Neuron (in vitro differentiated cells): ENCODE results near the gene ZMYM2.

Experiments
- H2AFZ ChIP-seq: one replicate; pipeline ENCODE4 v1.6.1; 2013; ENCODE audit warnings: low read depth, mild to moderate bottlenecking, inconsistent platforms, low read length, moderate library complexity
- H3K27me3 ChIP-seq: one replicate; pipeline ENCODE4 v1.6.1; 2013; ENCODE audit warnings: low read length; ENCODE audit not compliant: insufficient read depth
- H3K36me3 ChIP-seq: one replicate; pipeline ENCODE4 v1.6.1; 2013; ENCODE audit warnings: low read length; ENCODE audit not compliant: insufficient read depth
- H3K4me1 ChIP-seq: one replicate; pipeline ENCODE4 v1.6.1; 2013; ENCODE audit warnings: low read length; ENCODE audit not compliant: insufficient read depth
- H3K4me3 ChIP-seq: 2 replicates; pipeline ENCODE4 v1.5.1; 2013; ENCODE audit warnings: mild to moderate bottlenecking, low read length, moderate library complexity
- H3K9me3 ChIP-seq: one replicate; pipeline ENCODE4 v1.6.1; 2013; ENCODE audit warnings: low read length

ZMYM2 gene

DNA sequence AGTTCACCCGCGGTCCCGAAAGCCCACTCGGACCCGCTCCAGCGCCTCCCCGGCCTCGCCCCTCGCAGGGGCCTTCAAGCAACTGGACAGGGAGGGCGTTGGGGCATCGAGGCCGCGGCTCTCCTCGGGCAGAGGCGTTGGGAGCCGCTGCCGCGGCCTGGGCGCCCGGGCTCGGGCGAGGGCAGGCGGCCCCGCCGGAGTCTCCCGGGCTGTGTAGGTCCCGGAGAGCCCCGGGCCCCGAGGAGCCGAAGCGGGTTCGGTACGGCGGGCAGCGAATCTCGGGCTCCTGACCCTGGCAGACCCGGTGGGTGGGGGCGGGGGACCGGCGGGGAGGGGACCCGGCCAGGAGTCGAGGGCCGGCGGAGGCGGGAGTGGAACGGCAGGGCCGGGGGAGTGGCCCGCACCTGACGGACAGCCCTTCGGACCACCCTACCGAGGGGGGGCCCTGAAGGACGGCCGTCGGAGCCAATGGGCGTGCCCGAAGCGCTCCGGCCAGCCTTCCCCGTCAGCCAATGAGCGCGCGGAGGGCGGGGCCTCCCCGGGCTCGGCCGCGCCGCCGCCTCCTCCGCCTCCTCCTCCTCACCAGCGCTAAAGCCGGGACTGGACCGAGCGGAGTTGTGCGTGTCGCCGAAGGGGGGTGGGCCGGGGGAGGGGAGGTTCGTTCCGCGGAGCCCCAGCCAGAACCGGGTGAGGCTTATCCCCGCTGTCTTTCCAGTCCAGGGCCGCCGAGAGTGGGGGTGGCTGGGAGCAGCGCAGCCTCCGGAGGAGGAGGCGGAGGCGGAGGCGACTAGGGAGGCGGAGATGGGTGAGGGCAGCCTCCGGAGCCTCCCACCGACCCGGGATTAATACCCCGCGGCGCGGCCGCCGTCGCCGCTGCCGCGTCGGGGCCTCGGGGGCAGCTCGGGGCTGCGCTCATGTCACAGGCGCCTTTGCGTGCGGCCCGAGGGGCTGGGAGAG lies at the start of gene ZMYM2:
Gene ZMYM2 (plus strand): TSS at position 573 of the 957 bp plus-strand sequence. CDS start 34,346 bp downstream, outside the sequence.
- Histone ChIP-seq H3K4me1 (peaks cover 20% of the 10 kb centered on the region), H3K27me3 (no peaks in the 10 kb centered on the region), H3K4me3 (peak within 1 kb of the TSS; percentile 63), H3K9me3 (no peaks in the 10 kb centered on the region), H3K36me3 (peaks cover 23% of the 10 kb centered on the region), H2AFZ (peak within 1 kb of the TSS; percentile 86)

DNA sequence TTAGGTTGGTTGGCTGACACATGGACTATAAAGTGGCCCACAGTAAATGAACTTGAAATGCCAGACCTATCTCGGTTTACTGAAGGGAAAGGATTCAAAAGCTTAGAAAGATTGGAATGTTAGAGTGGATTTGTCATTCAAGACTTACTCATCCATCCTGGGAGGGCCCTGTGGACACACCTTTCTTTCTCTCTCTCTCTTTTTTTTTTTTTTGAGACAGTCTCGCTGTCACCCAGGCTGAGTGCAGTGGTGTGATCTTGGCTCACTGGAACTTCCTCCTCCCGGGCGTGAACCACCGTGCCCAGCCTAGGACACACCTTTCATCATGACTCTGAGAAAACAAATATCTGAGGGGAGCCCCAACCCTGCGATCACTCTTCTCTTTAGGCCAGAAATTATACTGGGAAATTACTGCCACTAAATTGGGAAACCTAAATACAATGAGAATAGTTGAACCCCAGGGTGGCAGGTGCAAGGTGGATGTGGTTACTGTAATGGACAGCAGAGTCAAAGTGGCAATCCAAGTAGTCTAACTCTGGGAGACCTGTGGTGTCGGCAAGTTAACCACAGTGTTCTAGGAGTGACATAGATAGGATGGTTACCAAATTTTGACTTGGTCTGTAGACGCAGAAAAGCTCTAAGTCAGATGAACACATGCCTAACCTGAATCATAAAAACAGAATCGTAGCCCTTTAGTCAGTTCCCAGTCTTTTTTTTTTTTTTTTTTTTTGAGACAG lies 48.0 kb upstream of the ZMYM2 start:
- Histone ChIP-seq H3K4me1 (no peaks in the 10 kb centered on the region), H3K36me3 (no peaks in the 10 kb centered on the region), H3K4me3 (no peak overlapping the region), H2AFZ (no peak overlapping the region), H3K27me3 (no peaks in the 10 kb centered on the region), H3K9me3 (no peaks in the 10 kb centered on the region)

DNA sequence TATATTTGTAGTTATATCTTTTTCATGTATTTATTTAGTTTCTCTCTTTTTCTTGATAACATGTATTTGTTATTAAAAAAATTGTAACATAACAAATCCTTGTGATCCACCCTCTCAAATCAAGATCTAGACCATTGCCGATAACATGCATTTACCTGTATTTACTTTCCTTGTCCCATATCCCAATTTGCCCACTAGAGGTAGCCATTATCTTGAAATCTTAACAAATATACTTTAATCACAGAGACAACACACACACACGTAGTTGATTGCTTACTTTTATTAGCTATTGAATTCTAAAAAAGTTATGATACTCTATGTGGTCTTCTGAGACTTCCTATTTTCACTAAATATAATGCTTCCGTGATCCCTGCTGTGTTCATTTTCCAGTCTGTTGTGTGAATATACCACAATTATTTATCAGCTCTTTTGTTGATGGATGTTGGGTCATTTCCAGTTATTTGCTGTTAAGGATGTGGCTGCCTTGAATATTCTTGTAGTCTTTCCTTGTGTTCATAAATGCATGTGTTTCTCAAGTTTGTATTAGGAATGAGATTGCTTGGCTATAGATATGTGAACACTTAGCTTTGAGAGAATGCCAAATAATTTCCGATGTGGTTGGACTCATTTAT lies 31.3 kb upstream of the ZMYM2 start:
- Histone ChIP-seq H3K4me3 (no peak overlapping the region), H3K9me3 (no peaks in the 10 kb centered on the region), H3K36me3 (no peaks in the 10 kb centered on the region), H3K4me1 (no peaks in the 10 kb centered on the region), H2AFZ (no peak overlapping the region), H3K27me3 (no peaks in the 10 kb centered on the region)

DNA sequence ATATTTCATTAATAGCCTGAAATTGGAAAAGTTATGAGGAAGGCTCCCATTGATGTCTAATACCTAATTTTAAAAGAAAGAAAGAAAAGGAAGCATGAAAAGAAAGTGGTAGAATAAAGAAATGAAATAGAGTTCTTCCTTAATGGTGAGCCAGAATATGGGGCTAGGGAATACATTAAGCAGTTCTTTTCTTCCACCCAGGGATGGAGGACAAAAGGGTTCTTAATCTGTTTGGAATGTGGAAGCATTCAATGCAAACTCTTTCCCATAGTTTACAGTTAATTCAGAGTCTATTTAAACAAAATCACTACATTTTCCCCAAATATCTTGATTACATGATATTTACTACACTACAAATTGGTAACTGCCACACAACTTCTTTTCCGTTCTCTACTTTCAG lies 18.4 kb upstream of the ZMYM2 start:
- Histone ChIP-seq H3K9me3 (no peaks in the 10 kb centered on the region), H3K36me3 (no peaks in the 10 kb centered on the region), H3K4me1 (no peaks in the 10 kb centered on the region), H2AFZ (no peak overlapping the region), H3K27me3 (no peaks in the 10 kb centered on the region), H3K4me3 (no peak overlapping the region)

DNA sequence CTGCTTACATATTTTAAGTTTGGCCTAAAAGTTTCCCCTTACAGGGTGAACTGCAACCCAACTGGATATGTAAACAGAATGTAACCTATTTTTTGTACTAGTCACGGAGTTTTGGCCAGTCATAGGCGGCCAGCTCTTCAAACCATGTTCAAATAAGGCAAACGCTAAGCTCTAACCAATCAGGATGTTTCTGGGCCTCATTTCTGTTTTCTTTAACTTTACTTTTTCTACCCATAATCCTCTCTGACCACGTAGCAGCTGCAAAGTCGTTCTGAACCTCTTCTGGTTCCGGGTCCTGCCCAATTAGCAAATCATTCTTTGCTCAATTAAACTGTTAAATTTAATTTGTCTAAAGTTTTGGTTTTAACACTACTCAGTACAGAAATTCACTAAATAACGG lies 8.2 kb upstream of the ZMYM2 start:
- H3K36me3 ChIP-seq, result no peaks in the 10 kb centered on the region
- H2AFZ ChIP-seq, result no peak overlapping the region
- H3K4me1 ChIP-seq, result no peaks in the 10 kb centered on the region
- no peaks in the 10 kb centered on the region for H3K9me3 ChIP-seq
- H3K27me3 ChIP-seq, result no peaks in the 10 kb centered on the region
- H3K4me3 ChIP-seq, result no peak overlapping the region

DNA sequence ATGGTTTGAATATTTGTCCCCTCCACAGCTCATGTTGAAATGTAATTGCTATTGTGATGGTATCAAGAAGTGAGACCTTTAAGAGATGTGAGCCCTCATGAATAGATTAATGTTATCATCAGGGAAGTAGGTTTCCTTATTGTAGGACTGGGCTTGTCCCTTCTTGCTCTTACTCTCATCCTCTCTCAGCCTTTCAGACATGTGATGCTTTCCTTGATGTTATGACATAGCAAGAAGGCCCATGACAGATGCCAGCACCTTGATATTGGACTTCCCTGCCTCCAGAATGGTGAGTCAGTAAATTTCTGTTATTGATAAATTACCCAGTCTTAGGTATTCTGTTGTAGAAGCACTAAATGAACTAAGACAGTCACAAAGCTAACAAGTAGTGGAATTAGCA lies 5.7 kb upstream of the ZMYM2 start:
- no peaks in the 10 kb centered on the region for H3K4me1 ChIP-seq
- no peaks in the 10 kb centered on the region for H3K9me3 ChIP-seq
- H2AFZ ChIP-seq, result no peak overlapping the region
- H3K27me3 ChIP-seq, result no peaks in the 10 kb centered on the region
- no peak overlapping the region for H3K4me3 ChIP-seq
- no peaks in the 10 kb centered on the region for H3K36me3 ChIP-seq

DNA sequence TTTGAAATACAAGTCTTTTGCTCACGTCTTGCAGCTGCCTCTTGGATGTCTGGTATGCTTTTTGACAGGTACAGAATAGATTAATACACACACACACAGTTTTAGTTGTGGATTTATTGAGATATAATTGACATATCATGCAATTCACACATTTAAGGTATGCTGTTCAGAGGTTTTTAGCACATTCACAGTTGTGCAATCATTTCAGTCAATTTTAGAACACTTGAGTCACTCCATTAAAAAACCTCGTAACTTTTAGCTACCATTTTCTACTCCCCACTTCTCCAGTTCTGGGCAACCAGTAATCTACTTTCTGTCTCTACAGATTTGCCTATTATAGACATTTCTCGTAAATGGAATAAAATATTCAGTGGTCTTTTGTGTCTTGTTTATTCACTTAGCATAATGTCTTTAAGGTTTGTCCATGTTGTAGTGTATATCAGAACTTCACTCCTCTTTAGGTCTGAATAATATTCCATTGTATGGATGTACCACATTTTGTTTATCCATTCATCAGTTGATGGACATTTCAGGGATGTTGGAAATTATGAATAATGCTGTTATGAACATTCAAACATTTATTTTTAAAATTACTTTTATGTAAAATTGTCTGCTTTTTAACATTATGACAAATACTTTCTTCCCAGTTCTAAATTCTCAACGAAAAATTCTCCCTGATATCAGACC lies 2.5 kb upstream of the ZMYM2 start:
- no peaks in the 10 kb centered on the region for H3K9me3 ChIP-seq
- H3K4me3 ChIP-seq, result no peak overlapping the region
- H2AFZ ChIP-seq, result no peak overlapping the region
- H3K4me1 ChIP-seq, result peaks cover 12% of the 10 kb centered on the region
- H3K27me3 ChIP-seq, result no peaks in the 10 kb centered on the region
- H3K36me3 ChIP-seq, result peaks cover 6% of the 10 kb centered on the region

DNA sequence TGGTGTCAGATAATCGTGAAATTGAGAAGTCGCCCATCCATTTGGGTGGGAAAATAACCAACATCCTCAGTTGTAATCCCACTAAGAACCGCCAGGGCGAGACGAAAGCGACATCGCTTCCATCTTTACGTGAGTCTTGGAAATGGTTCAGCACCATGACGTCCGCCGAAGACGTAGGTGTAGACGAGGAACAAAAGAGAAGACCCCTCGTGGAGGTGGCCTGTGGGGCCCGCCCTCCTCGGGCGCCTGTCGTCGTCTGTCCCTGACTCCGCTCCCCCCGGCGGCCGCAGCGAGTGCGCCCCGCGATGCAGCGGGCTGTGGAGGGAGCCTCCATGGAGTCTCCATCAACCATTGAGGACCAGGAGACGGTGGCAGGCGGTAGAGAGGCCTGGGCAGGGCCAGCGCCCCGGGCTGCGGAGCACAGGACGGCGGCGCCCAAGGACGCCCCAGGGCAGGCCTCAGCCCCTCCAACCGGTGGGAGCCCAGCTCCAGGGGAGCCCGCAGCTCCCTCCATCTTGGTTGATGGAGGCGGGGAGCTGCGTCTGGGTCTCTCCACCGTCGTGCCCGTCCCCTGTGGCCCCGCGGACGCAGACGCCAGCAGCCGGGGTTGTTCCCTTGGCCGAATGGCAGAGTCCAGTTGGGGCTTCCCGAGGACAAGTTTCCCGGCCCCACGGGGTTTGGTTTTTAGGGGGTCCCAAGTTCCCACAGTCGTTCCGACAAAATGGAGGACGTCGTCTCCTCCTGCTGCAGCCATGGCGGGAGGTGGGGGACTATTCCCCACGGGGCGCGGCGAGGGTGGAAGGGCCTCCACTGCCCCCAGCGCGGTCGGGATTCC lies 990 bp upstream of the ZMYM2 start:
- H3K9me3 ChIP-seq, result no peaks in the 10 kb centered on the region

DNA sequence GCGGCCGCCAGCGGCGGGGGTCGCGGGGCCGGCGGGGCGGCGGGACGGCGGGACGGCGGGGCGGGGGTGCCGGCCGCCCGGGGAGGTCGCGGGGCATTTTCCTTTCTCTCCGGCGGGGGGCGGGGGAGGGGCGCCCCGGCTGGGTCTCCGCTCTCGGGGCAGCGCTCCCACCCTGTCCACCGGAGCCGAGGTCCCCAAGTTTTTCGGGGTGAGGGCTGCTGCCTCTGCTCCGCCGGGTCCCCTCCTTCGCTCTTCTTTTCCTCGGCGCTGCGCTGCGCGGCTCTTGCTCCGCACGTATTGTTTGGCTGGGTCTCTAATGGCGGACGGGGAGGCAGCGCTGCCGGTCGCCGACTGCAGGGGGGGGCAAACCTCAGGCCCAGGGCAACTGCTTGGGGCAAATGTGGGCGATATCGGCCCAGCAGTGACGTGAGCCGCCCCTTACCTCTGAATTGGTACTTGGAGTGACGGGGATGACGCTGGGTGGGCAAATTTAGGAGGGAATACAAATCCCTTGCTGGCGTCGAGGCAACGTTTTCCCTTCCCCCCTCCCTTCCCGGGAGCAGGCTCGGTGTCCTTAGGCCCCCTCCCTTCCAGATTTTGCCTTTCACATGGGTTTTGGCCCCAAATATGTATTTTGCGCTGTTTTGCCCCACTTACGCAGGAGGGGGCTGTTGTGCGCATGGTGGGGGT lies 759 bp downstream of the ZMYM2 start:
- Histone ChIP-seq H3K36me3 (peaks cover 30% of the 10 kb centered on the region), H3K4me1 (peaks cover 20% of the 10 kb centered on the region), H3K9me3 (no peaks in the 10 kb centered on the region), H3K4me3 (peak overlapping the region; percentile 63), H2AFZ (peak overlapping the region; percentile 75), H3K27me3 (no peaks in the 10 kb centered on the region)

More for the DNA sequence above, 990 bp upstream of the ZMYM2 start:
- Histone ChIP-seq H3K36me3 (peaks cover 18% of the 10 kb centered on the region), H2AFZ (peak overlapping the region; percentile 86), H3K4me1 (peaks cover 20% of the 10 kb centered on the region), H3K4me3 (peak overlapping the region; percentile 51), H3K27me3 (no peaks in the 10 kb centered on the region)

DNA sequence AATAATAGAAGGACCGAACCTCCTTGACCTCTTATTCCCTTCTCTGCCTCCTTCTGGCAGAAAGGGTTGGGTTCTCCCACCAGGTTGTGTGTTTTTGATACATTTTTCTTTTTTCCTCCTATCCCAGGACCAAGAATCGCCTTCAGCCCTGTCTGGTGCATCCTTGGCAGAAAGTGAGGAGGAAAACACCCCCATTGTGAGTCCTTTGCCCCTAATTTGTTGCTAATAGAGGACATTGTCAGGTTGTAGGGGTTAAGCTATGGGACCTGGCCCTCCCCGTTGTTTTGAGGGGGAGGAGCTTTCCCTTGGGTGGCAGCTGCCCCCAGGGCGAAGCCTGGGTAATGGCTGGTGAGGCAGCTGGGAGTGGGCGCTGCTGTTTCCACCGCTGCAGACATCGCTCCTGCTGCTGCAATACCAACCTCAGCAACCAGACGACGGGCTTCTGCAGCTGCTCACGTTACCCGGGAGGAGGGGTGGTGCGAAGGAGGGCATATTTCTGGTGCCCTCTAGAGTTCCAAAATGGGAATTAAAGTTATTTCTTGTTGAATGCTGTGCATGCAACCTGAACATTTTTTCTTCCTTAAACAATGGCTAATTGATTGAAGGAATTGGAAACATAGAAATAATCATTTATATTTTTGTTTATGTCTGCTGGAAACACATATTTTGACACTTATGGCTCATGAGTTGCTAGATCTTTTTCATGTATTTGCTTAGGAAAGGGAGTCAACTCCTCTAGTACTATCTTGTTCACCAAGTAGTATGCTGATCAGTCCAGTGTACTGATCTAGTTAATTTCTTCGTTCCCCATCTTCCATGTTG lies 1.5 kb downstream of the ZMYM2 start:
- H3K27me3 ChIP-seq, result no peaks in the 10 kb centered on the region
- H3K4me3 ChIP-seq, result peak overlapping the region; percentile 63
- H3K36me3 ChIP-seq, result peaks cover 32% of the 10 kb centered on the region
- peaks cover 20% of the 10 kb centered on the region for H3K4me1 ChIP-seq
- peak overlapping the region; percentile 2 for H2AFZ ChIP-seq
- no peaks in the 10 kb centered on the region for H3K9me3 ChIP-seq

DNA sequence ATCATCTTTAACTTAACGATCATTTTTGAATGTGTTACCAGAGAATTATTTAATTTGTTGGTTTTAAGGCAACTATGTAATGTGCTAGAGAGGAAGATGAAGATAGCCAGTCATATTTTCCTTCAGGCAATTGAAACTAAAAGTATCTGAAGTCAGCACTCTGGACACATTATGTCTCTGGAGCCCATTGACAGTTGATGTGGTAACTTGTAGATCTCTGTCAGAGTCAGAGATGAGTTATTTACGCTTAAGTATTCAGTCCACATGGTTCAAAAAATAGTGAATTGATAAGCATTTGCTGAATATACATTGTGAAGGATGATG lies 2.1 kb downstream of the ZMYM2 start:
- no peaks in the 10 kb centered on the region for H3K27me3 ChIP-seq
- peaks cover 35% of the 10 kb centered on the region for H3K36me3 ChIP-seq
- H3K4me3 ChIP-seq, result peak overlapping the region; percentile 63
- no peaks in the 10 kb centered on the region for H3K9me3 ChIP-seq
- H2AFZ ChIP-seq, result no peak overlapping the region
- H3K4me1 ChIP-seq, result peaks cover 20% of the 10 kb centered on the region
